HepG2 (cell line): ENCODE results near the gene DHCR7. TPM values are rescaled to one million over a fixed set of nuclear protein-coding genes. Genes with fewer than 3 reads are reported as not detected.

Experiments
- ATAC-seq: fragments of 200-7000 bp; cut with Tn5 transposase; 3 replicates; pipeline ENCODE4 v1.9.1; 2020; ENCODE audit warnings: mild to moderate bottlenecking, moderate library complexity
- BruUV-seq: library from RNA; stranded (reverse); fragments of 400-500 nt; replicated peaks from 2 replicates; lab custom pipeline; 2021; lab: Mats Ljungman, UMichigan
- CTCF ChIA-PET: fragments of 300-600 bp; formaldehyde crosslinking; extraction: SDS; loops from one replicate; lab custom pipeline; 2021; ENCODE audit warnings: low total read pairs, inconsistent platforms, low intra/inter-chr PET ratio; lab: Yijun Ruan, JAX
- POLR2A ChIA-PET: fragments of 350-600 bp; sonication (Branson Sonifier 250); formaldehyde crosslinking; loops from one replicate; lab custom pipeline; 2020; ENCODE audit warnings: antibody characterized with exemption, inconsistent platforms; lab: Yijun Ruan, JAX
- DNase-seq: peaks from one replicate; pipeline ENCODE4 v3.0.0-alpha.2; 2015; ENCODE audit warnings: low spot score
- FAIRE-seq: peaks from 3 replicates; lab custom pipeline; 2011; peaks lifted over from hg19 to GRCh38; lab: Jason Lieb, UNC
- H2AFZ ChIP-seq: one replicate; pipeline ENCODE4 v1.6.1; 2011; ENCODE audit warnings: low read length, inconsistent platforms
- H3K27ac ChIP-seq: fragments of 300-600 bp; 3 replicates; pipeline ENCODE4 v1.8.0; 2011; ENCODE audit warnings: mixed run types, mild to moderate bottlenecking, mixed read lengths, low read length, inconsistent platforms; ENCODE audit not compliant: insufficient read depth; ENCODE audit errors: extremely low read length
- H3K27me3 ChIP-seq, 2 experiments: fragments of 200-600 bp in 1 of 2; 2 replicates in 1 of 2; 3 replicates in 1 of 2; pipeline versions ENCODE4 v1.6.0 to v1.8.0; 2011; ENCODE audit warnings: low read length in 2 of 2, mild to moderate bottlenecking in 2 of 2, moderate library complexity in 2 of 2, inconsistent platforms in 1 of 2; ENCODE audit not compliant: insufficient read depth in 2 of 2, control insufficient read depth in 1 of 2
- H3K36me3 ChIP-seq, 2 experiments: fragments of 200-600 bp in 1 of 2; replicated peaks in 1 of 2; 2 replicates in 1 of 2; 3 replicates in 1 of 2; pipeline versions ENCODE4 v1.5.1 to v1.8.0; 2011; ENCODE audit warnings: low read length in 2 of 2, inconsistent platforms in 1 of 2; ENCODE audit not compliant: insufficient read depth in 2 of 2, control insufficient read depth in 1 of 2
- H3K4me1 ChIP-seq: 2 replicates; pipeline ENCODE4 v1.5.1; 2012; ENCODE audit warnings: low read length, inconsistent platforms; ENCODE audit not compliant: insufficient read depth
- H3K4me2 ChIP-seq: 2 replicates; pipeline ENCODE4 v1.6.0; 2011; ENCODE audit warnings: low read depth, low read length, inconsistent platforms
- H3K4me3 ChIP-seq, 3 experiments: fragments of 200-600 bp in 1 of 3; sonication (generic), shearing (Covaris generic) in 1 of 3; replicated peaks in 1 of 3; 2 replicates each; pipeline ENCODE4 v1.5.1; 2011 to 2016; ENCODE audit warnings: low read length in 3 of 3, inconsistent platforms in 2 of 3, low read depth in 2 of 3, mild to moderate bottlenecking in 2 of 3, control low read depth in 1 of 3, mixed read lengths in 1 of 3; ENCODE audit not compliant: insufficient read depth in 1 of 3
- H3K79me2 ChIP-seq: one replicate; pipeline ENCODE4 v1.6.1; 2011; ENCODE audit warnings: low read length, inconsistent platforms; ENCODE audit not compliant: insufficient read depth
- H3K9ac ChIP-seq: 2 replicates; pipeline ENCODE4 v1.6.0; 2011; ENCODE audit warnings: mild to moderate bottlenecking, low read depth, low read length, inconsistent platforms; ENCODE audit not compliant: insufficient read depth
- H3K9me3 ChIP-seq: 2 replicates; pipeline ENCODE4 v1.5.1; 2012; ENCODE audit warnings: mild to moderate bottlenecking, low read length
- H4K20me1 ChIP-seq: 2 replicates; pipeline ENCODE4 v1.6.0; 2011; ENCODE audit warnings: inconsistent platforms, mild to moderate bottlenecking, low read length, moderate library complexity; ENCODE audit not compliant: insufficient read depth
- NFIC ChIP-seq: IDR thresholded peaks from 2 replicates; pipeline ENCODE4 v1.6.1; 2012; ENCODE audit warnings: mild to moderate bottlenecking, low read length, inconsistent platforms
- SNRNP70 ChIP-seq: fragments of 200-400 bp; formaldehyde crosslinking; IDR thresholded peaks from 2 replicates; pipeline ENCODE4 v1.6.1; 2017; ENCODE audit warnings: mild to moderate bottlenecking, low read depth, low read length, moderate library complexity
- SP5 ChIP-seq: IDR thresholded peaks from 2 replicates; pipeline ENCODE4 v1.6.1; 2016; ENCODE audit warnings: low read depth, borderline replicate concordance
- TBP ChIP-seq: sonication (generic); formaldehyde crosslinking; IDR thresholded peaks from 2 replicates; pipeline ENCODE4 v1.5.0; 2020; ENCODE audit warnings: missing genetic modification reagents
- ZBTB20 ChIP-seq: sonication (generic); formaldehyde crosslinking; IDR thresholded peaks from 2 replicates; pipeline ENCODE4 v1.8.1; 2023; ENCODE audit warnings: missing genetic modification reagents, low read depth, mild to moderate bottlenecking, borderline replicate concordance
- ZNF441 ChIP-seq: sonication (generic); formaldehyde crosslinking; IDR thresholded peaks from 2 replicates; pipeline ENCODE4 v1.7.0; 2021; ENCODE audit warnings: missing genetic modification reagents, borderline replicate concordance
- ZNF562 ChIP-seq: sonication (generic); formaldehyde crosslinking; IDR thresholded peaks from 2 replicates; pipeline ENCODE4 v1.8.0; 2022; ENCODE audit warnings: missing genetic modification reagents, borderline replicate concordance
- ZNF724P ChIP-seq: sonication (generic); formaldehyde crosslinking; IDR thresholded peaks from 2 replicates; pipeline ENCODE4 v1.8.0; 2022; ENCODE audit warnings: missing genetic modification reagents, borderline replicate concordance
- ZNF746 ChIP-seq: sonication (generic); formaldehyde crosslinking; IDR thresholded peaks from 2 replicates; pipeline ENCODE4 v1.8.0; 2022; ENCODE audit warnings: mild to moderate bottlenecking, missing genetic modification reagents
- WGBS: methylation state at CpG from one replicate; pipeline ENCODE4 v1.1.6; 2017; ENCODE audit warnings: low lambda C conversion rate; 5-methylcytosine and 5-hydroxymethylcytosine counted together
- in situ Hi-C: cut with HindIII; loops from 2 replicates; pipeline ENCODE4 v1.10.0; 2017; ENCODE audit warnings: low pct_unique_long_range_greater_than_20kb; ENCODE audit not compliant: extremely low pct_ligation_motif_present
- intact Hi-C: fragments of 100-400 bp; cut with micrococcal nuclease; formaldehyde crosslinking; loops from one replicate; pipeline ENCODE4 v1.10.0; 2022; ENCODE audit not compliant: unreplicated experiment
- polyA plus RNA-seq, 8 experiments: library from polyadenylated mRNA; depleted of rRNA in 3 of 8; stranded (reverse) in 7 of 8; unstranded in 1 of 8; fragments of >200 nt; fragmentation: Illumina TruSeq in 4 of 8; extraction: Trizol in 4 of 8; gene quantifications; 2 replicates each; pipeline versions ENCODE4 v1.2.1 to v1.2.3, GENCODE V29; 2011 to 2016; ENCODE audit warnings: low read depth in 4 of 8, missing spikeins in 1 of 8, mixed read lengths in 1 of 8; ENCODE audit not compliant: insufficient read depth in 1 of 8
- total RNA-seq, 5 experiments: library from RNA; depleted of rRNA; stranded (reverse); fragments of >200 nt; fragmentation: Illumina TruSeq; extraction: Trizol; gene quantifications; 2 replicates each; pipeline ENCODE4 v1.2.3, GENCODE V29; 2016; ENCODE audit warnings: low read depth in 1 of 5
- TF ChIP-seq, protein P1 (sequence below): sonication (generic); formaldehyde crosslinking; IDR thresholded peaks from 2 replicates; pipeline ENCODE4 v1.4.0; 2020; ENCODE audit warnings: missing genetic modification reagents
- TF ChIP-seq, protein P2 (sequence below): sonication (generic); formaldehyde crosslinking; IDR thresholded peaks from 2 replicates; pipeline ENCODE4 v1.4.0; 2020; ENCODE audit warnings: mild to moderate bottlenecking, missing genetic modification reagents, borderline replicate concordance
- TF ChIP-seq, protein P3 (sequence below): sonication (generic); formaldehyde crosslinking; IDR thresholded peaks from 2 replicates; pipeline ENCODE4 v1.5.0; 2020; ENCODE audit warnings: missing genetic modification reagents
- TF ChIP-seq, protein P4 (sequence below): sonication (generic); formaldehyde crosslinking; IDR thresholded peaks from 2 replicates; pipeline ENCODE4 v1.8.0; 2022; ENCODE audit warnings: missing genetic modification reagents, mild to moderate bottlenecking, moderate library complexity, borderline replicate concordance

The DHCR7 gene
- total and polyA plus RNA-seq, 2 of the 13 experiments (the other 11 are each of a cell fraction or from before 2014, with no cell fraction given) = 96.0 to 143 TPM

DNA sequence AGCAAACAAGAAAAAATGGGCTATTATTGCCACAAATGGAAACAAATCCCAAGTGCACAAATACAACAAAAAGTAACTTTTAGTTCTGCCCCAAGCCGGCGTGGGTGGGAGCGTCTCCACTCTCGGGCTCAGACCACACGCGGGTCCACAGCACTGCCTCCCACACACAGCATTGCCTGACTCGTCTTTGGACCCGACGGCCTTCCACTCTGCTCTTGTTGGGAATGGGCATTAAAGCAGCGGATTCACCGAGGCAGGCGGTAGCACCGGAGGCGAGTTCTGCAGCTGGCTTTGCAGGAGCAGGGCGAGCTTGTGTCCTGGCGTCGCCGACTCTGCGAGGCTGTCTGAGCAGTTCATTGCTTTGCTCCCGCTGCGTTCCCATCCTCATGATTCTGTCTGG is 27.8 kb upstream of the DHCR7 start (continued):
- TF ChIP-seq, protein P1, sequence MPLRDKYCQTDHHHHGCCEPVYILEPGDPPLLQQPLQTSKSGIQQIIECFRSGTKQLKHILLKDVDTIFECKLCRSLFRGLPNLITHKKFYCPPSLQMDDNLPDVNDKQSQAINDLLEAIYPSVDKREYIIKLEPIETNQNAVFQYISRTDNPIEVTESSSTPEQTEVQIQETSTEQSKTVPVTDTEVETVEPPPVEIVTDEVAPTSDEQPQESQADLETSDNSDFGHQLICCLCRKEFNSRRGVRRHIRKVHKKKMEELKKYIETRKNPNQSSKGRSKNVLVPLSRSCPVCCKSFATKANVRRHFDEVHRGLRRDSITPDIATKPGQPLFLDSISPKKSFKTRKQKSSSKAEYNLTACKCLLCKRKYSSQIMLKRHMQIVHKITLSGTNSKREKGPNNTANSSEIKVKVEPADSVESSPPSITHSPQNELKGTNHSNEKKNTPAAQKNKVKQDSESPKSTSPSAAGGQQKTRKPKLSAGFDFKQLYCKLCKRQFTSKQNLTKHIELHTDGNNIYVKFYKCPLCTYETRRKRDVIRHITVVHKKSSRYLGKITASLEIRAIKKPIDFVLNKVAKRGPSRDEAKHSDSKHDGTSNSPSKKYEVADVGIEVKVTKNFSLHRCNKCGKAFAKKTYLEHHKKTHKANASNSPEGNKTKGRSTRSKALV = no peak
- TF ChIP-seq TBP (CRISPR knock-in tag) (no peak), ZNF441 (no peak)
- TF ChIP-seq, protein P2, sequence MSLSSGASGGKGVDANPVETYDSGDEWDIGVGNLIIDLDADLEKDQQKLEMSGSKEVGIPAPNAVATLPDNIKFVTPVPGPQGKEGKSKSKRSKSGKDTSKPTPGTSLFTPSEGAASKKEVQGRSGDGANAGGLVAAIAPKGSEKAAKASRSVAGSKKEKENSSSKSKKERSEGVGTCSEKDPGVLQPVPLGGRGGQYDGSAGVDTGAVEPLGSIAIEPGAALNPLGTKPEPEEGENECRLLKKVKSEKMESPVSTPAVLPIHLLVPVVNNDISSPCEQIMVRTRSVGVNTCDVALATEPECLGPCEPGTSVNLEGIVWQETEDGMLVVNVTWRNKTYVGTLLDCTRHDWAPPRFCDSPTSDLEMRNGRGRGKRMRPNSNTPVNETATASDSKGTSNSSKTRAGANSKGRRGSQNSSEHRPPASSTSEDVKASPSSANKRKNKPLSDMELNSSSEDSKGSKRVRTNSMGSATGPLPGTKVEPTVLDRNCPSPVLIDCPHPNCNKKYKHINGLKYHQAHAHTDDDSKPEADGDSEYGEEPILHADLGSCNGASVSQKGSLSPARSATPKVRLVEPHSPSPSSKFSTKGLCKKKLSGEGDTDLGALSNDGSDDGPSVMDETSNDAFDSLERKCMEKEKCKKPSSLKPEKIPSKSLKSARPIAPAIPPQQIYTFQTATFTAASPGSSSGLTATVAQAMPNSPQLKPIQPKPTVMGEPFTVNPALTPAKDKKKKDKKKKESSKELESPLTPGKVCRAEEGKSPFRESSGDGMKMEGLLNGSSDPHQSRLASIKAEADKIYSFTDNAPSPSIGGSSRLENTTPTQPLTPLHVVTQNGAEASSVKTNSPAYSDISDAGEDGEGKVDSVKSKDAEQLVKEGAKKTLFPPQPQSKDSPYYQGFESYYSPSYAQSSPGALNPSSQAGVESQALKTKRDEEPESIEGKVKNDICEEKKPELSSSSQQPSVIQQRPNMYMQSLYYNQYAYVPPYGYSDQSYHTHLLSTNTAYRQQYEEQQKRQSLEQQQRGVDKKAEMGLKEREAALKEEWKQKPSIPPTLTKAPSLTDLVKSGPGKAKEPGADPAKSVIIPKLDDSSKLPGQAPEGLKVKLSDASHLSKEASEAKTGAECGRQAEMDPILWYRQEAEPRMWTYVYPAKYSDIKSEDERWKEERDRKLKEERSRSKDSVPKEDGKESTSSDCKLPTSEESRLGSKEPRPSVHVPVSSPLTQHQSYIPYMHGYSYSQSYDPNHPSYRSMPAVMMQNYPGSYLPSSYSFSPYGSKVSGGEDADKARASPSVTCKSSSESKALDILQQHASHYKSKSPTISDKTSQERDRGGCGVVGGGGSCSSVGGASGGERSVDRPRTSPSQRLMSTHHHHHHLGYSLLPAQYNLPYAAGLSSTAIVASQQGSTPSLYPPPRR (CRISPR knock-in tag) = no peak
- TF ChIP-seq, all 625 proteins: peak for 0

DNA sequence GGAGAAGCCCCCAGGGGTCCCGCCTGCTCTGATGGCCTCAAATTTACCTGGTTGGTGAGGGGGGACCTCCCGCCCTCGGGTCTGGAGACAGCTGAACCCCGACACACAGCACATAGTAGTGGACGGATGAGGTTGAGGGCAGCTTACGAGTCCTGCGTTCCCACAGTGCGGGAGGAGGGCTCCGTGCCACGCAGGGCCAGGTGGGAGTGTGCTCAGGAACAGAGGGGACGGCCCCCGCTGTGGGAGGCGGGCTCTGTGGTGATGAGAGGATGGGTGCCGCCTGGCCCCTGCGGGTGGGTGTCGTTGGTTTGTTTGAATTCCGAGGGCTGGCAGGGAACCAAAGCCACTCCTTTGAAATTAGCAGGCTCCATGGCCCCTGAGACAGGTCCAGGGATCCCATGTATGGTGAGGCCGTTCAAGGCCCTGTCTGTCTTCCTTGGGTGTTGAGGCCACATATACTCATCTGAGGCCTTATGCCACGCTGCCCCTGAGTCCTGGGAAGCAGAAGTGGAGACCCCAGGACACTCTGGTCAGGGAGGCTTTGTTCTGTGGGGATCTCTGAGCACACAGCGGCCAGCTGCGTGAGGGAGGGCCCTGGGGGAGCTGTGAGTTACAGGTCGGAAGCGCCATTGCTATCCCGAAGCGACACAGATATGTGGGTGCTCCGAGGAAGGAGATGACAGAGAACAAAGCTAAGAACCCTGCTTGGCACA is 26.7 kb upstream of the DHCR7 start:
- Histone ChIP-seq H3K4me3 (no peak overlapping the region), H2AFZ (no peak overlapping the region), H3K27me3 (no peaks in the 10 kb centered on the region), H3K4me1 (no peaks in the 10 kb centered on the region), H3K9me3 (no peaks in the 10 kb centered on the region), H4K20me1 (no peaks in the 10 kb centered on the region), H3K4me2 (no peak overlapping the region), H3K9ac (no peak overlapping the region), H3K27ac (no peak overlapping the region), H3K79me2 (no peaks in the 10 kb centered on the region), H3K36me3 (peaks cover 29 to 70% of the 10 kb centered on the region in 2 experiments; a peak in 4 of 5 replicates)
- 97% methylated on average over 24 of the region's 26 CpGs for WGBS
- intact Hi-C loops (no loop called here), in situ Hi-C loops (no loop called here)
- DNase-seq (no peak), FAIRE-seq (no peak), ATAC-seq (no peak)
- BruUV-seq = no TSS peak
- ChIA-PET POLR2A (interaction anchor here (1.0 kb wide), 1 partner anchor 22 kb away, joined by 3 read pairs; the partner anchor contains the start of gene NADSYN1), CTCF (no interaction called here)
- TF ChIP-seq ZNF746 (CRISPR knock-in tag) (no peak), ZNF562 (CRISPR knock-in tag) (no peak), ZBTB20 (no peak), NFIC (no peak), ZNF724P (CRISPR knock-in tag) (no peak), SP5 (CRISPR knock-in tag) (no peak), SNRNP70 (no peak)
- TF ChIP-seq, protein P3, sequence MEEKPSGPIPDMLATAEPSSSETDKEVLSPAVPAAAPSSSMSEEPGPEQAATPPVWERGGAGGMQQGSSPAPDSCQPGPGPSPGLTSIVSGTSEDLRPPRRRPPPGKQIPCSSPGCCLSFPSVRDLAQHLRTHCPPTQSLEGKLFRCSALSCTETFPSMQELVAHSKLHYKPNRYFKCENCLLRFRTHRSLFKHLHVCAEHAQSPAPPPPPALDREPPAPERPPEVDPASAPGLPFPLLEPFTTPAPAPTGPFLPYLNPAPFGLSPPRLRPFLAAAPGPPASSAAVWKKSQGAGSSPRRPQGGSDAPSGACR (CRISPR knock-in tag) = no peak
- TF ChIP-seq, protein P4, sequence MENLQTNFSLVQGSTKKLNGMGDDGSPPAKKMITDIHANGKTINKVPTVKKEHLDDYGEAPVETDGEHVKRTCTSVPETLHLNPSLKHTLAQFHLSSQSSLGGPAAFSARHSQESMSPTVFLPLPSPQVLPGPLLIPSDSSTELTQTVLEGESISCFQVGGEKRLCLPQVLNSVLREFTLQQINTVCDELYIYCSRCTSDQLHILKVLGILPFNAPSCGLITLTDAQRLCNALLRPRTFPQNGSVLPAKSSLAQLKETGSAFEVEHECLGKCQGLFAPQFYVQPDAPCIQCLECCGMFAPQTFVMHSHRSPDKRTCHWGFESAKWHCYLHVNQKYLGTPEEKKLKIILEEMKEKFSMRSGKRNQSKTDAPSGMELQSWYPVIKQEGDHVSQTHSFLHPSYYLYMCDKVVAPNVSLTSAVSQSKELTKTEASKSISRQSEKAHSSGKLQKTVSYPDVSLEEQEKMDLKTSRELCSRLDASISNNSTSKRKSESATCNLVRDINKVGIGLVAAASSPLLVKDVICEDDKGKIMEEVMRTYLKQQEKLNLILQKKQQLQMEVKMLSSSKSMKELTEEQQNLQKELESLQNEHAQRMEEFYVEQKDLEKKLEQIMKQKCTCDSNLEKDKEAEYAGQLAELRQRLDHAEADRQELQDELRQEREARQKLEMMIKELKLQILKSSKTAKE (CRISPR knock-in tag) = no peak
